Epithelial cell of esophagus (primary cell): ENCODE results near the gene PTPN18.

Experiments used
- DNase-seq: peaks from one replicate; pipeline ENCODE4 v3.0.0; 2010; ENCODE audit warnings: low read depth
- H3K4me3 ChIP-seq: 2 replicates; pipeline ENCODE4 v1.5.1; 2011; ENCODE audit warnings: mild to moderate bottlenecking, low read length, control low read depth
- CTCF ChIP-seq: IDR thresholded peaks from 2 replicates; pipeline ENCODE4 v1.5.1; 2011; ENCODE audit warnings: low read depth, mild to moderate bottlenecking, low read length, control low read depth, inconsistent platforms; ENCODE audit not compliant: insufficient read depth; ENCODE audit errors: missing control alignments

Gene PTPN18

GRCh38 chr2:130341562-130342019 lies 14.3 kb upstream of the PTPN18 start:
- DNase-seq, result peak; percentile 31
- H3K4me3 ChIP-seq, result peak overlapping the region; percentile 62
- TF ChIP-seq CTCF, result no peak

DNA sequence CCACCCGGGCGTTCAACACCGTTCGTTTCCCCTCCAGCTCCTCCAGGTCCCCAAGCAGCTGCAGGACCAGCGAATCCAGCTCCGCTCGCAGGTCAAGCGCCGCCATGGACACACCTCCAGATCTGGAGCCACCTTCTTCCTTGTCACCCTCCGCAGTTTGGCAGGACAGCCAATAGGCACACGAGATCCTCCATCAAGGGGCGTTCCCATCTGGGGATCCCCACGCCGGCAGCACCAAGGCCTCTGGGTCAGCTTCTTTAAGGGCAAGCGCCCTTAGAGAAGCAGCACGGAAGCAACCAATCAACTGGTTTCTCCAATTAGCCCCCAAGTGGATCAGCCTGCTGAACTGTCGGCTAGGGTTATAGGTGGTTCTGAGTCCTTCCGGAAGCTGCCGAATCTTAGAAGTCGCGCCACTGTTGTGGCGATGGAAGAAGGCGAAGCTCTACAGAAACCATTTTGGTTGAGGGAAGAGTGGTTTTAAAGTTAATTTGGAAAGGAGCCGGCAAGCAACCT lies 13.8 kb upstream of the PTPN18 start:
- peak overlapping the region; percentile 62 for H3K4me3 ChIP-seq
- peak; percentile 96 for DNase-seq
- TF ChIP-seq CTCF, result no peak

- peak within 1 kb of the TSS; percentile 62 for H3K4me3 ChIP-seq
- DNase-seq, result peak; percentile 100
- peak; percentile 28 for TF ChIP-seq CTCF
Measured at GRCh38 chr2:130342533-130343275, 13.2 kb upstream of the PTPN18 start, which contains the start of gene IMP4. Gene IMP4 (plus strand): TSS chr2:130342897. CDS start chr2:130342933, 36 bp downstream.

GRCh38 chr2:130344578-130344977 lies 11.3 kb upstream of the PTPN18 start:
- no peak for TF ChIP-seq CTCF
- no peak overlapping the region for H3K4me3 ChIP-seq
- DNase-seq, result no peak

GRCh38 chr2:130345091-130345490 lies 10.8 kb upstream of the PTPN18 start:
- no peak overlapping the region for H3K4me3 ChIP-seq
- TF ChIP-seq CTCF, result no peak
- no peak for DNase-seq

DNA sequence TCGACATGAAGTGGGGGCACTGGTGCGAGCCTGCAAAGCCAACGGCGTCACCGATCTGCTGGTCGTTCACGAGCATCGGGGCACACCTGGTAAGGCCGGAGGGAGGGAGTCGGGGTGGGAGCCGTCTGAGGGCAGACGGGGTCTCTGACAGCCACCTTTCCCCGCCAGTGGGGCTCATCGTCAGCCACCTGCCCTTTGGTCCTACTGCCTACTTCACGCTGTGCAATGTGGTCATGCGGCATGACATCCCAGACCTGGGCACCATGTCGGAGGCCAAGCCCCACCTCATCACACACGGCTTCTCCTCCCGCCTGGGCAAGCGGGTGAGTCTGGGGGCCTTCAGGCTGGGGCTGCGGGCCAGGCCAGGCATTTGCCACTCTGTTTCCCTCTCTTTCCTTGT lies 10.2 kb upstream of the PTPN18 start:
- no peak for DNase-seq
- no peak overlapping the region for H3K4me3 ChIP-seq
- no peak for TF ChIP-seq CTCF
